GM18498 (cell line): Measurements from ENCODE around the gene IST1.

Experiments used
- ATAC-seq: cut with Tn5 transposase; IDR thresholded peaks from one replicate; pipeline ENCODE4 v1.9.1; 2021; ENCODE audit warnings: mild to moderate bottlenecking, moderate library complexity; ENCODE audit not compliant: unreplicated experiment

The IST1 gene

GRCh38 chr16:71961066-71962039 lies 66.0 kb downstream of the IST1 start:
- peak; percentile 90 for ATAC-seq

- no peak for ATAC-seq
Measured at GRCh38 chr16:71963125-71963875, 68.0 kb downstream of the IST1 start.

GRCh38 chr16:71965223-71965622 lies 69.9 kb downstream of the IST1 start:
- ATAC-seq: no peak

GRCh38 chr16:71966932-71967331 lies 71.6 kb downstream of the IST1 start:
- no peak for ATAC-seq

- ATAC-seq: no peak
Measured at GRCh38 chr16:71969353-71969752, 74.0 kb downstream of the IST1 start.

GRCh38 chr16:71971571-71971970 lies 76.2 kb downstream of the IST1 start:
- no peak for ATAC-seq

- no peak for ATAC-seq
Measured at GRCh38 chr16:71972356-71972755, 77.0 kb downstream of the IST1 start.

GRCh38 chr16:71973001-71973400 lies 77.7 kb downstream of the IST1 start:
- ATAC-seq: no peak

- ATAC-seq: no peak
Measured at GRCh38 chr16:71974068-71974818, 78.9 kb downstream of the IST1 start.
